SU-DHL-6 (cell line): ENCODE results near the gene TIMM17A.
"Not testable (repeated sequence)": the region's sequence is repeated elsewhere in the genome, so short reads cannot be mapped to it uniquely, and the experiment has no call there.

Source experiments
- H2AFZ ChIP-seq: fragments of 200-600 bp; sonication (generic); 2 replicates; pipeline ENCODE4 v1.6.1; 2014; ENCODE audit warnings: low read depth, mild to moderate bottlenecking, moderate library complexity, mixed read lengths, antibody characterized with exemption, low read length; ENCODE audit not compliant: severe bottlenecking
- H3F3A ChIP-seq: fragments of 200-600 bp; shearing (Covaris generic); 2 replicates; pipeline ENCODE4 v1.6.0; 2016; ENCODE audit warnings: antibody characterized with exemption, mild to moderate bottlenecking; ENCODE audit not compliant: insufficient read depth
- H3K27ac ChIP-seq: fragments of 200-600 bp; sonication (generic); 2 replicates; pipeline ENCODE4 v1.5.1; 2016; ENCODE audit warnings: low read depth, mild to moderate bottlenecking, low read length, moderate library complexity, mixed read lengths
- H3K27me3 ChIP-seq: fragments of 200-600 bp; sonication (generic), shearing (Covaris generic); 2 replicates; pipeline ENCODE4 v1.6.0; 2014; ENCODE audit warnings: mild to moderate bottlenecking, low read length
- H3K36me3 ChIP-seq: fragments of 200-600 bp; sonication (generic); 2 replicates; pipeline ENCODE4 v1.6.1; 2014; ENCODE audit warnings: mild to moderate bottlenecking, low read length, mixed read lengths
- H3K4me2 ChIP-seq: fragments of 300-600, 200-600 bp; shearing (Covaris generic), sonication (generic); 2 replicates; pipeline ENCODE4 v1.6.0; 2014; ENCODE audit warnings: low read length, low read depth, mild to moderate bottlenecking; ENCODE audit not compliant: poor library complexity, severe bottlenecking
- H3K4me3 ChIP-seq: fragments of 200-600 bp; sonication (generic); 2 replicates; pipeline ENCODE4 v1.5.1; 2014; ENCODE audit warnings: antibody characterized with exemption, low read length, mild to moderate bottlenecking, mixed read lengths; ENCODE audit not compliant: insufficient read depth, poor library complexity, severe bottlenecking
- H3K79me2 ChIP-seq: fragments of 200-600 bp; sonication (generic); 2 replicates; pipeline ENCODE4 v1.6.1; 2014; ENCODE audit warnings: mild to moderate bottlenecking, low read length, moderate library complexity; ENCODE audit not compliant: insufficient read depth
- H3K9ac ChIP-seq: fragments of 200-600 bp; sonication (generic); 2 replicates; pipeline ENCODE4 v1.7.0; 2014; ENCODE audit warnings: mild to moderate bottlenecking, low read length
- H3K9me2 ChIP-seq: fragments of 200-600 bp; sonication (generic); replicated peaks from 2 replicates; pipeline ENCODE4 v1.6.1; 2014; ENCODE audit warnings: low read length; ENCODE audit not compliant: insufficient read depth
- H3K9me3 ChIP-seq: fragments of 200-600 bp; sonication (generic); 2 replicates; pipeline ENCODE4 v1.6.1; 2014; ENCODE audit warnings: low read length, mixed read lengths; ENCODE audit not compliant: insufficient read depth
- H4K20me1 ChIP-seq: fragments of 200-600 bp; sonication (generic); 2 replicates; pipeline ENCODE4 v1.6.1; 2014; ENCODE audit warnings: low read depth, mild to moderate bottlenecking, antibody characterized with exemption, low read length, moderate library complexity, mixed read lengths
- CTCF ChIP-seq: fragments of 200-600 bp; sonication (generic); IDR thresholded peaks from one replicate; pipeline ENCODE4 v1.5.1; 2017; ENCODE audit warnings: antibody characterized with exemption, mild to moderate bottlenecking, low read length, moderate library complexity; ENCODE audit not compliant: insufficient read depth, poor library complexity, severe bottlenecking
- EZH2phosphoT487 ChIP-seq: fragments of 200-600 bp; sonication (generic), shearing (Covaris generic); conservative IDR thresholded peaks from 2 replicates; pipeline ENCODE4 v1.6.1; 2018; ENCODE audit warnings: mild to moderate bottlenecking, antibody characterized with exemption, low read length, moderate library complexity, mixed read lengths

The TIMM17A gene

GRCh38 chr1:201939574-201939973 is 15.7 kb upstream of the TIMM17A start:
- Histone ChIP-seq H3K27ac (no peak overlapping the region), H3K9ac (no peak overlapping the region), H4K20me1 (no peaks in the 10 kb centered on the region), H3K4me3 (no peak overlapping the region), H3K9me2 (no peaks in the 10 kb centered on the region), H3K9me3 (no peaks in the 10 kb centered on the region), H3K27me3 (no peaks in the 10 kb centered on the region), H3K4me2 (no peak overlapping the region), H3K79me2 (no peaks in the 10 kb centered on the region), H3K36me3 (no peaks in the 10 kb centered on the region), H3F3A (no peaks in the 10 kb centered on the region), H2AFZ (no peak overlapping the region)
- no peak for TF ChIP-seq CTCF
- no peak for TF ChIP-seq EZH2phosphoT487

- H3K9ac ChIP-seq, H4K20me1 ChIP-seq, H3K9me3 ChIP-seq, H3K27me3 ChIP-seq, H3F3A ChIP-seq, H3K27ac ChIP-seq, H3K79me2 ChIP-seq, H3K4me3 ChIP-seq, H3K9me2 ChIP-seq, H3K4me2 ChIP-seq, H2AFZ ChIP-seq, H3K36me3 ChIP-seq: not testable (repeated sequence)
Observed at GRCh38 chr1:201940316-201940715, 15.0 kb upstream of the TIMM17A start.

- Histone ChIP-seq H3K4me2 (no peak overlapping the region), H3K36me3 (no peaks in the 10 kb centered on the region), H3K9ac (no peak overlapping the region)
Observed at GRCh38 chr1:201941420-201942128, 13.7 kb upstream of the TIMM17A start.

More at GRCh38 chr1:201941420-201942128, 13.7 kb upstream of the TIMM17A start:
- Histone ChIP-seq H3K27me3 (no peaks in the 10 kb centered on the region), H3K27ac (no peak overlapping the region), H3F3A (no peaks in the 10 kb centered on the region), H4K20me1 (no peaks in the 10 kb centered on the region), H2AFZ (no peak overlapping the region), H3K9me2 (no peaks in the 10 kb centered on the region), H3K9me3 (no peaks in the 10 kb centered on the region), H3K79me2 (no peaks in the 10 kb centered on the region), H3K4me3 (no peak overlapping the region)
- TF ChIP-seq EZH2phosphoT487 = no peak
- no peak for TF ChIP-seq CTCF
